WTC11 (cell line): ENCODE results near the gene PLCD4. TPM values are rescaled to one million over a fixed set of nuclear protein-coding genes. Genes with fewer than 3 reads are reported as not detected.
A peak's percentile ranks its signal among the peaks of the same experiment; 100 is the strongest.

Experiments
- ATAC-seq: fragments of 200-7000 bp; cut with Tn5 transposase; 2 replicates; pipeline ENCODE4 v1.10.0; 2021; ENCODE audit warnings: mild to moderate bottlenecking, moderate library complexity
- CTCF ChIA-PET: fragments of 300-600 bp; sonication (Branson Sonifier 250); formaldehyde crosslinking; loops from one replicate; lab custom pipeline; 2021; ENCODE audit warnings: antibody characterized with exemption; lab: Charles Lee
- POLR2A ChIA-PET: fragments of 350-600 bp; sonication (Branson Sonifier 250); formaldehyde crosslinking; loops from one replicate; lab custom pipeline; 2021; ENCODE audit warnings: antibody characterized with exemption; lab: Charles Lee
- DNase-seq: peaks from one replicate; pipeline ENCODE4 v3.0.0; 2021; ENCODE audit warnings: low spot score
- H3K27ac Mint-ChIP-seq: 2 replicates; pipeline ENCODE4 v1.8.0; 2021; ENCODE audit warnings: mixed read lengths
- H3K27me3 Mint-ChIP-seq: 2 replicates; pipeline ENCODE4 v1.8.0; 2021; ENCODE audit warnings: low read depth, mild to moderate bottlenecking, moderate library complexity, mixed read lengths
- H3K36me3 Mint-ChIP-seq: 2 replicates; pipeline ENCODE4 v1.8.0; 2021; ENCODE audit warnings: mixed read lengths
- H3K4me1 Mint-ChIP-seq: 2 replicates; pipeline ENCODE4 v1.8.0; 2022; ENCODE audit warnings: mixed read lengths
- H3K4me3 Mint-ChIP-seq: 2 replicates; pipeline ENCODE4 v1.8.0; 2021; ENCODE audit warnings: mild to moderate bottlenecking, moderate library complexity, mixed read lengths
- H3K9me3 Mint-ChIP-seq: 2 replicates; pipeline ENCODE4 v1.8.0; 2021; ENCODE audit warnings: mixed read lengths
- AR ChIP-seq: fragments of 250-450 bp; sonication (Bioruptor Pico); IDR thresholded peaks from 2 replicates; pipeline ENCODE4 v1.9.0; 2021; ENCODE audit warnings: mild to moderate bottlenecking
- ETV6 ChIP-seq: sonication (generic); formaldehyde crosslinking; IDR thresholded peaks from 2 replicates; pipeline ENCODE4 v1.8.1; 2022; ENCODE audit warnings: mild to moderate bottlenecking, missing genetic modification reagents
- FOXJ3 ChIP-seq: sonication (generic); formaldehyde crosslinking; IDR thresholded peaks from 2 replicates; pipeline ENCODE4 v1.9.0; 2021; ENCODE audit warnings: missing genetic modification reagents, mild to moderate bottlenecking, borderline replicate concordance
- HMGXB4 ChIP-seq: sonication (generic); formaldehyde crosslinking; IDR thresholded peaks from 2 replicates; pipeline ENCODE4 v1.8.1; 2023; ENCODE audit warnings: mild to moderate bottlenecking, moderate library complexity, missing genetic modification reagents
- IRF2 ChIP-seq: sonication (generic); formaldehyde crosslinking; IDR thresholded peaks from 2 replicates; pipeline ENCODE4 v1.8.0; 2022; ENCODE audit warnings: low read depth, missing genetic modification reagents, borderline replicate concordance
- JAZF1 ChIP-seq: fragments of 250-450 bp; sonication (Bioruptor Pico); IDR thresholded peaks from 2 replicates; pipeline ENCODE4 v1.9.0; 2021; ENCODE audit warnings: moderate library complexity, mild to moderate bottlenecking, inconsistent platforms
- NFATC4 ChIP-seq: fragments of 250-450 bp; sonication (Bioruptor Pico); IDR thresholded peaks from 2 replicates; pipeline ENCODE4 v1.9.0; 2021; ENCODE audit warnings: mild to moderate bottlenecking
- NFYB ChIP-seq: sonication (generic); formaldehyde crosslinking; conservative IDR thresholded peaks from 2 replicates; pipeline ENCODE4 v1.8.0; 2022; ENCODE audit warnings: low read depth, missing genetic modification reagents
- OVOL2 ChIP-seq: fragments of 250-450 bp; sonication (Bioruptor Pico); IDR thresholded peaks from 2 replicates; pipeline ENCODE4 v1.9.0; 2021; ENCODE audit warnings: mild to moderate bottlenecking, borderline replicate concordance
- PRRX2 ChIP-seq: fragments of 250-450 bp; sonication (Bioruptor Pico); IDR thresholded peaks from 2 replicates; pipeline ENCODE4 v1.8.0; 2021; ENCODE audit warnings: mild to moderate bottlenecking
- RORB ChIP-seq: fragments of 250-450 bp; sonication (Bioruptor Pico); IDR thresholded peaks from 2 replicates; pipeline ENCODE4 v1.9.0; 2021; ENCODE audit warnings: mild to moderate bottlenecking
- SMAD4 ChIP-seq: sonication (generic); formaldehyde crosslinking; IDR thresholded peaks from 2 replicates; pipeline ENCODE4 v1.8.0; 2022; ENCODE audit warnings: mild to moderate bottlenecking, missing genetic modification reagents
- TCF7 ChIP-seq: sonication (generic); formaldehyde crosslinking; IDR thresholded peaks from 2 replicates; pipeline ENCODE4 v1.8.0; 2022; ENCODE audit warnings: mild to moderate bottlenecking, low read depth, missing genetic modification reagents, moderate library complexity
- TEAD4 ChIP-seq: sonication (generic); formaldehyde crosslinking; IDR thresholded peaks from 2 replicates; pipeline ENCODE4 v1.8.0; 2022; ENCODE audit warnings: mild to moderate bottlenecking, missing genetic modification reagents
- ZNF121 ChIP-seq: sonication (generic); formaldehyde crosslinking; IDR thresholded peaks from 2 replicates; pipeline ENCODE4 v1.8.0; 2023; ENCODE audit warnings: missing genetic modification reagents
- ZNF138 ChIP-seq: sonication (generic); formaldehyde crosslinking; conservative IDR thresholded peaks from 2 replicates; pipeline ENCODE4 v1.8.1; 2022; ENCODE audit warnings: mild to moderate bottlenecking, moderate library complexity, missing genetic modification reagents
- total RNA-seq: library from RNA; stranded (reverse); gene quantifications from 3 replicates; pipeline ENCODE4 v1.2.3, GENCODE V29; 2021
- TF ChIP-seq, protein P1 (sequence below): sonication (generic); formaldehyde crosslinking; IDR thresholded peaks from 2 replicates; pipeline ENCODE4 v1.8.1; 2022; ENCODE audit warnings: low read depth, mild to moderate bottlenecking, moderate library complexity, missing genetic modification reagents, borderline replicate concordance
- TF ChIP-seq, protein P2 (sequence below): fragments of 250-450 bp; sonication (Bioruptor Pico); IDR thresholded peaks from 2 replicates; pipeline ENCODE4 v1.8.0; 2021; ENCODE audit warnings: mild to moderate bottlenecking
- TF ChIP-seq, protein P3 (sequence below): sonication (generic); formaldehyde crosslinking; IDR thresholded peaks from 2 replicates; pipeline ENCODE4 v1.8.1; 2023; ENCODE audit warnings: mild to moderate bottlenecking, missing genetic modification reagents
- TF ChIP-seq, protein P4 (sequence below): fragments of 250-450 bp; sonication (Bioruptor Pico); IDR thresholded peaks from 2 replicates; pipeline ENCODE4 v1.9.0; 2021; ENCODE audit warnings: mild to moderate bottlenecking

Gene PLCD4
- total RNA-seq, 1 experiment from 2014 or later = 0.28 TPM

- POLR2A ChIA-PET = no interaction called here
- Mint-ChIP-seq H3K4me3 (no peak overlapping the region), H3K9me3 (no peaks in the 10 kb centered on the region), H3K36me3 (peaks cover 53% of the 10 kb centered on the region), H3K27ac (peak overlapping the region; percentile 31; the same call in 1 of the 2 replicates), H3K4me1 (peaks cover 19% of the 10 kb centered on the region), H3K27me3 (no peaks in the 10 kb centered on the region)
- ATAC-seq (no peak), DNase-seq (no peak)
- TF ChIP-seq FOXJ3 (CRISPR knock-in tag) = no peak
- no peak for TF ChIP-seq JAZF1 (CRISPR knock-in tag)
- no peak for TF ChIP-seq PRRX2 (CRISPR knock-in tag)
- TF ChIP-seq, protein P1, sequence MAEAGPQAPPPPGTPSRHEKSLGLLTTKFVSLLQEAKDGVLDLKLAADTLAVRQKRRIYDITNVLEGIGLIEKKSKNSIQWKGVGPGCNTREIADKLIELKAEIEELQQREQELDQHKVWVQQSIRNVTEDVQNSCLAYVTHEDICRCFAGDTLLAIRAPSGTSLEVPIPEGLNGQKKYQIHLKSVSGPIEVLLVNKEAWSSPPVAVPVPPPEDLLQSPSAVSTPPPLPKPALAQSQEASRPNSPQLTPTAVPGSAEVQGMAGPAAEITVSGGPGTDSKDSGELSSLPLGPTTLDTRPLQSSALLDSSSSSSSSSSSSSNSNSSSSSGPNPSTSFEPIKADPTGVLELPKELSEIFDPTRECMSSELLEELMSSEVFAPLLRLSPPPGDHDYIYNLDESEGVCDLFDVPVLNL = no peak
- TF ChIP-seq, protein P2, sequence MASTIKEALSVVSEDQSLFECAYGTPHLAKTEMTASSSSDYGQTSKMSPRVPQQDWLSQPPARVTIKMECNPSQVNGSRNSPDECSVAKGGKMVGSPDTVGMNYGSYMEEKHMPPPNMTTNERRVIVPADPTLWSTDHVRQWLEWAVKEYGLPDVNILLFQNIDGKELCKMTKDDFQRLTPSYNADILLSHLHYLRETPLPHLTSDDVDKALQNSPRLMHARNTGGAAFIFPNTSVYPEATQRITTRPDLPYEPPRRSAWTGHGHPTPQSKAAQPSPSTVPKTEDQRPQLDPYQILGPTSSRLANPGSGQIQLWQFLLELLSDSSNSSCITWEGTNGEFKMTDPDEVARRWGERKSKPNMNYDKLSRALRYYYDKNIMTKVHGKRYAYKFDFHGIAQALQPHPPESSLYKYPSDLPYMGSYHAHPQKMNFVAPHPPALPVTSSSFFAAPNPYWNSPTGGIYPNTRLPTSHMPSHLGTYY (CRISPR knock-in tag) = no peak
- TF ChIP-seq TEAD4 = no peak
- TF ChIP-seq, protein P3, sequence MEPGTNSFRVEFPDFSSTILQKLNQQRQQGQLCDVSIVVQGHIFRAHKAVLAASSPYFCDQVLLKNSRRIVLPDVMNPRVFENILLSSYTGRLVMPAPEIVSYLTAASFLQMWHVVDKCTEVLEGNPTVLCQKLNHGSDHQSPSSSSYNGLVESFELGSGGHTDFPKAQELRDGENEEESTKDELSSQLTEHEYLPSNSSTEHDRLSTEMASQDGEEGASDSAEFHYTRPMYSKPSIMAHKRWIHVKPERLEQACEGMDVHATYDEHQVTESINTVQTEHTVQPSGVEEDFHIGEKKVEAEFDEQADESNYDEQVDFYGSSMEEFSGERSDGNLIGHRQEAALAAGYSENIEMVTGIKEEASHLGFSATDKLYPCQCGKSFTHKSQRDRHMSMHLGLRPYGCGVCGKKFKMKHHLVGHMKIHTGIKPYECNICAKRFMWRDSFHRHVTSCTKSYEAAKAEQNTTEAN (CRISPR knock-in tag) = no peak
- TF ChIP-seq OVOL2 (CRISPR knock-in tag) = no peak
- TF ChIP-seq SMAD4 (CRISPR knock-in tag) = no peak
- TF ChIP-seq, protein P4, sequence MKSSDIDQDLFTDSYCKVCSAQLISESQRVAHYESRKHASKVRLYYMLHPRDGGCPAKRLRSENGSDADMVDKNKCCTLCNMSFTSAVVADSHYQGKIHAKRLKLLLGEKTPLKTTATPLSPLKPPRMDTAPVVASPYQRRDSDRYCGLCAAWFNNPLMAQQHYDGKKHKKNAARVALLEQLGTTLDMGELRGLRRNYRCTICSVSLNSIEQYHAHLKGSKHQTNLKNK = no peak
- TF ChIP-seq ETV6 (CRISPR knock-in tag) = no peak
- no peak for TF ChIP-seq IRF2 (CRISPR knock-in tag)
- no peak for TF ChIP-seq ZNF121 (CRISPR knock-in tag)
- no peak for TF ChIP-seq NFATC4 (CRISPR knock-in tag)
- no peak for TF ChIP-seq ZNF138 (CRISPR knock-in tag)
- no peak for TF ChIP-seq NFYB (CRISPR knock-in tag)
- no peak for TF ChIP-seq AR (CRISPR knock-in tag)
- no peak for TF ChIP-seq HMGXB4 (CRISPR knock-in tag)
- TF ChIP-seq TCF7 = no peak
- no peak for TF ChIP-seq RORB
- CTCF ChIA-PET = no interaction called here
These were observed 48.7 kb upstream of the PLCD4 start for GRCh38 chr2:218558986-218559385.
